DND-41 (cell line): Measurements from ENCODE around the gene TNS3.

Source experiments
- ATAC-seq: fragments of 200-7000 bp; cut with Tn5 transposase; 3 replicates; pipeline ENCODE4 v1.9.1; 2021; ENCODE audit warnings: low read depth; ENCODE audit not compliant: insufficient read depth
- DNase-seq: peaks from one replicate; pipeline ENCODE4 v3.0.0-alpha.2; 2020
- H2AFZ ChIP-seq: 2 replicates; pipeline ENCODE4 v1.6.0; 2012; ENCODE audit warnings: low read depth, low read length
- H3K27ac ChIP-seq: 2 replicates; pipeline ENCODE4 v1.5.1; 2012; ENCODE audit warnings: low read length, inconsistent platforms
- H3K27me3 ChIP-seq: fragments of 200-600 bp; sonication (generic); 2 replicates; pipeline ENCODE4 v1.6.0; 2012; ENCODE audit warnings: low read length, mild to moderate bottlenecking, inconsistent platforms; ENCODE audit not compliant: insufficient read depth, poor library complexity
- H3K36me3 ChIP-seq: 2 replicates; pipeline ENCODE4 v1.5.1; 2012; ENCODE audit warnings: low read length, inconsistent platforms; ENCODE audit not compliant: insufficient read depth
- H3K4me1 ChIP-seq: 2 replicates; pipeline ENCODE4 v1.5.1; 2012; ENCODE audit warnings: mild to moderate bottlenecking, low read length; ENCODE audit not compliant: insufficient read depth
- H3K4me2 ChIP-seq: 2 replicates; pipeline ENCODE4 v1.6.0; 2012; ENCODE audit warnings: mild to moderate bottlenecking, moderate library complexity, low read length, inconsistent platforms; ENCODE audit not compliant: insufficient read depth
- H3K4me3 ChIP-seq, 2 experiments: fragments of 200-600 bp in 1 of 2; shearing (Covaris generic) in 1 of 2; 2 replicates each; pipeline ENCODE4 v1.5.1; 2012 to 2016; ENCODE audit warnings: inconsistent platforms in 2 of 2, low read length in 2 of 2, mild to moderate bottlenecking in 2 of 2, low read depth in 1 of 2, moderate library complexity in 1 of 2
- H3K79me2 ChIP-seq: 2 replicates; pipeline ENCODE4 v1.6.0; 2012; ENCODE audit warnings: low read length, inconsistent platforms; ENCODE audit not compliant: insufficient read depth
- H3K9ac ChIP-seq: 2 replicates; pipeline ENCODE4 v1.6.0; 2012; ENCODE audit warnings: low read depth, mild to moderate bottlenecking, inconsistent platforms, low read length, moderate library complexity
- H3K9me3 ChIP-seq: 2 replicates; pipeline ENCODE4 v1.5.1; 2012; ENCODE audit warnings: low read length, moderate library complexity, mild to moderate bottlenecking, inconsistent platforms; ENCODE audit not compliant: insufficient read depth, severe bottlenecking
- H4K20me1 ChIP-seq: 2 replicates; pipeline ENCODE4 v1.6.0; 2012; ENCODE audit warnings: low read length; ENCODE audit not compliant: insufficient read depth
- EZH2 ChIP-seq: IDR thresholded peaks from 3 replicates; pipeline ENCODE4 v1.6.1; 2012; ENCODE audit warnings: borderline replicate concordance, low read depth, mild to moderate bottlenecking, moderate library complexity, low read length, inconsistent platforms; ENCODE audit not compliant: severe bottlenecking
- TF ChIP-seq, protein P1 (sequence below): IDR thresholded peaks from 2 replicates; pipeline ENCODE4 v1.5.1; 2012; ENCODE audit warnings: borderline replicate concordance, low read length, moderate library complexity, mild to moderate bottlenecking; ENCODE audit not compliant: poor library complexity, severe bottlenecking; ENCODE audit errors: extremely low read depth

TNS3 gene

GRCh38 chr7:47496056-47496665 is 85.8 kb downstream of the TNS3 start:
- DNase-seq = no peak
- Histone ChIP-seq H3K9me3 (no peaks in the 10 kb centered on the region), H3K27ac (no peak overlapping the region), H4K20me1 (no peaks in the 10 kb centered on the region), H3K9ac (no peak overlapping the region), H3K27me3 (no peaks in the 10 kb centered on the region), H3K79me2 (no peaks in the 10 kb centered on the region), H3K4me1 (no peaks in the 10 kb centered on the region), H3K4me3 (no peak overlapping the region), H2AFZ (no peak overlapping the region), H3K36me3 (no peaks in the 10 kb centered on the region), H3K4me2 (no peak overlapping the region)
- no peak for ATAC-seq
- no peak for TF ChIP-seq EZH2
- TF ChIP-seq, protein P1, sequence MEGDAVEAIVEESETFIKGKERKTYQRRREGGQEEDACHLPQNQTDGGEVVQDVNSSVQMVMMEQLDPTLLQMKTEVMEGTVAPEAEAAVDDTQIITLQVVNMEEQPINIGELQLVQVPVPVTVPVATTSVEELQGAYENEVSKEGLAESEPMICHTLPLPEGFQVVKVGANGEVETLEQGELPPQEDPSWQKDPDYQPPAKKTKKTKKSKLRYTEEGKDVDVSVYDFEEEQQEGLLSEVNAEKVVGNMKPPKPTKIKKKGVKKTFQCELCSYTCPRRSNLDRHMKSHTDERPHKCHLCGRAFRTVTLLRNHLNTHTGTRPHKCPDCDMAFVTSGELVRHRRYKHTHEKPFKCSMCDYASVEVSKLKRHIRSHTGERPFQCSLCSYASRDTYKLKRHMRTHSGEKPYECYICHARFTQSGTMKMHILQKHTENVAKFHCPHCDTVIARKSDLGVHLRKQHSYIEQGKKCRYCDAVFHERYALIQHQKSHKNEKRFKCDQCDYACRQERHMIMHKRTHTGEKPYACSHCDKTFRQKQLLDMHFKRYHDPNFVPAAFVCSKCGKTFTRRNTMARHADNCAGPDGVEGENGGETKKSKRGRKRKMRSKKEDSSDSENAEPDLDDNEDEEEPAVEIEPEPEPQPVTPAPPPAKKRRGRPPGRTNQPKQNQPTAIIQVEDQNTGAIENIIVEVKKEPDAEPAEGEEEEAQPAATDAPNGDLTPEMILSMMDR = no peak

DNA sequence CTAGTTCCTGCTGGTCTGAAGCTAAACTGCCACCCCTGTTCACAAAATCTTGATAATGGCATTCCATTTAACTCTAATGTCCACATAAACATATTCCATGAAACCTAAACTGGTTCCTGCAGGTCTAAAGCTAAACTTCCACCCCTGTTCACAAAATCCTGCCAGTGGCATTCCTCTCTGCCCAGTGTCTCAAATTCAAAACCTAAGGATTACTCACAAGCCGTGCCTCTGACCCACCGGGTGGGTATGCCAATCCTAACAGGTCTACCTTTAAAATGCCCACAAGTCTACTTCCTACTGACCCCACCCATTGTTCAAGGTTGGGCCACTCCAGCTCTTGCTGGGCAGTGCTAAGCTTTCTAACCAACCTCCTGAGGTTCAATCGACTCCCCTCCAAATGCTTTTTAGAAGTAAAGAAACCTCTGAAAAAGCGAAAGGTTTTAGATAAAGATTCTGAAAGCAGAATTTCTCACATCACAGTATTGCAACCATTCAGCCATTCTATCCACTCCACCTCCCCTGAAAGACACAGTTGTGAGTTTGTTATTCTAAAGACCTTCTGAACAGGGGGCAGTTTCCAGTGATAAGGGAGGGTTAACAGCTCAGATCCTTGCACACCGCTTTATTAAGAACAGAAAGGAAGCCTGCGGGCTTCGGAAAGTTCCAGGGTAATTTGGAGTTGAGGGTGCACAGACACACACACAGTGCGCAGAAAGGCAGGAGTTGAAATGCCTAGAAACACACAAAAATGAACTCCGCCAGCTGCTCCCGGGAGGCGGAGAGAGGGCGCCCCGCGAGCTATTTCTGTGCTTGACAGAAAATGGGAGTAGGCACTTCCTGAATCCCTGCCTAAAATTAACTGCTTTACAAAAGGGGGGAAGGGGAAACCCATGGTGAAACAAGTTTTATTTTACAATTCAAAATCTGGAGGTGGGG is 87.7 kb downstream of the TNS3 start:
- H3K9me3 ChIP-seq = no peaks in the 10 kb centered on the region
- no peak overlapping the region for H2AFZ ChIP-seq
- no peak overlapping the region for H3K27ac ChIP-seq
- H3K4me1 ChIP-seq = no peaks in the 10 kb centered on the region
- DNase-seq (no peak), ATAC-seq (no peak)
- no peaks in the 10 kb centered on the region for H4K20me1 ChIP-seq
- no peaks in the 10 kb centered on the region for H3K36me3 ChIP-seq
- TF ChIP-seq, protein P1 = no peak
- no peak overlapping the region for H3K4me3 ChIP-seq
- H3K4me2 ChIP-seq = no peak overlapping the region
- H3K27me3 ChIP-seq = no peaks in the 10 kb centered on the region
- no peaks in the 10 kb centered on the region for H3K79me2 ChIP-seq
- H3K9ac ChIP-seq = no peak overlapping the region

GRCh38 chr7:47492716-47493325 is 89.1 kb downstream of the TNS3 start:
- Histone ChIP-seq H3K27ac (no peak overlapping the region), H3K79me2 (no peaks in the 10 kb centered on the region), H2AFZ (no peak overlapping the region), H3K9ac (no peak overlapping the region), H3K4me2 (no peak overlapping the region), H3K9me3 (no peaks in the 10 kb centered on the region), H3K27me3 (no peaks in the 10 kb centered on the region), H3K4me1 (no peaks in the 10 kb centered on the region), H3K36me3 (no peaks in the 10 kb centered on the region), H3K4me3 (no peak overlapping the region), H4K20me1 (no peaks in the 10 kb centered on the region)
- TF ChIP-seq, protein P1 = no peak
- no peak for TF ChIP-seq EZH2
- ATAC-seq = no peak
- DNase-seq = no peak
